ENCODE data around the gene SLC7A11.

Gene SLC7A11

DNA sequence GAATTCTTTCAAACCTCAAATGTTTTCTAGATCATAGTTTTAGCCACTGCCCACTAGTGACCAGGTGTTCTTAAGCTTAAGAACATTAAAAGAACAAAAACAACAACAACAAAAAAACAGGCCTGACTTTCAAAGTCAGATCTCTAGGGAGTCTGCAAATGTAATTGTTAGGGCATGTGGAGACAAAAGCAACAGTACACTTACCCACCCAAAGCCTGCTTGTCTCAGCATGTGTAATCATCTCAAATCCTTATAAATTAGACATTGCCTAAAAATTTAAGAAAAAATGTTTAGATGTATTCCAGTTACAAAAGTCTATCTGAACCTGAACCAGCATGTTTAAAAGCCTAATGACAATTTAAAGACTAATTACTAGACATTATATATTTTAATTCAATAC is 79.9 kb downstream of the SLC7A11 start:
- POLR2A ChIA-PET = interaction anchor here (0.9 kb wide), 1 partner anchor 79 kb away, joined by 3 read pairs; no protein-coding TSS in a partner anchor
- CTCF ChIA-PET = no interaction called here
- TF ChIP-seq FOXM1 (IDR thresholded peaks at IDR 0.05; ENCODE audit: borderline replicate concordance) = no peak
- TF ChIP-seq ELF4 (IDR thresholded peaks at IDR 0.05) = no peak
- TF ChIP-seq FOXA1 (IDR thresholded peaks at IDR 0.05) = no peak
- no peak for TF ChIP-seq BHLHE40 (IDR thresholded peaks at IDR 0.05; ENCODE audit: borderline replicate concordance)
- TF ChIP-seq CTBP1 (IDR thresholded peaks at IDR 0.05; ENCODE audit: borderline replicate concordance) = no peak
- TF ChIP-seq L3MBTL2 (conservative IDR thresholded peaks at IDR 0.05) = no peak
- no peak for TF ChIP-seq TARDBP (IDR thresholded peaks at IDR 0.05)
- no peak for TF ChIP-seq NFRKB (IDR thresholded peaks at IDR 0.05)
- TF ChIP-seq SUZ12 (IDR thresholded peaks at IDR 0.05) = no peak
- no peak for TF ChIP-seq ZNF384 (IDR thresholded peaks at IDR 0.05)
- TF ChIP-seq ARNT (IDR thresholded peaks at IDR 0.05) = no peak
- TF ChIP-seq HDGF (IDR thresholded peaks at IDR 0.05; ENCODE audit: borderline replicate concordance) = no peak
- TF ChIP-seq SP1 (IDR thresholded peaks at IDR 0.05) = no peak
- no peak for TF ChIP-seq LEF1 (IDR thresholded peaks at IDR 0.05; ENCODE audit: borderline replicate concordance)
- TF ChIP-seq PKNOX1 (IDR thresholded peaks at IDR 0.05) = no peak
- no peak for TF ChIP-seq FOXK2 (IDR thresholded peaks at IDR 0.05)
- no peak for DNase-seq (ENCODE audit: extremely low spot score)

GRCh38 chr4:138161351-138161750 is 80.8 kb downstream of the SLC7A11 start:
- CTCF ChIA-PET = interaction anchor here (0.6 kb wide), 1 partner anchor 71 kb away, joined by 3 read pairs; no protein-coding TSS in a partner anchor

GRCh38 chr4:138158746-138159297 is 83.3 kb downstream of the SLC7A11 start:
- TF ChIP-seq SUZ12 (IDR thresholded peaks at IDR 0.05) (no peak), FOXK2 (IDR thresholded peaks at IDR 0.05) (no peak), L3MBTL2 (conservative IDR thresholded peaks at IDR 0.05) (no peak), ZNF384 (IDR thresholded peaks at IDR 0.05) (no peak), NFRKB (IDR thresholded peaks at IDR 0.05) (no peak), FOXM1 (IDR thresholded peaks at IDR 0.05; ENCODE audit: borderline replicate concordance) (no peak), CTBP1 (IDR thresholded peaks at IDR 0.05; ENCODE audit: borderline replicate concordance) (no peak), SP1 (IDR thresholded peaks at IDR 0.05) (no peak), BHLHE40 (IDR thresholded peaks at IDR 0.05; ENCODE audit: borderline replicate concordance) (no peak), ELF4 (IDR thresholded peaks at IDR 0.05) (no peak)
- ChIA-PET POLR2A (no interaction called here), CTCF (no interaction called here)
- DNase-seq (ENCODE audit: extremely low spot score) = no peak

More at GRCh38 chr4:138161351-138161750, 80.8 kb downstream of the SLC7A11 start:
- TF ChIP-seq ELF4 (IDR thresholded peaks at IDR 0.05) = no peak
- TF ChIP-seq PKNOX1 (IDR thresholded peaks at IDR 0.05) = no peak
- no peak for TF ChIP-seq L3MBTL2 (conservative IDR thresholded peaks at IDR 0.05)
- TF ChIP-seq FOXK2 (IDR thresholded peaks at IDR 0.05) = no peak
- no peak for DNase-seq (ENCODE audit: extremely low spot score)
- POLR2A ChIA-PET = no interaction called here

GRCh38 chr4:138140879-138141278 is 101.3 kb downstream of the SLC7A11 start:
- no peak for DNase-seq (ENCODE audit: extremely low spot score)
- ChIA-PET POLR2A (no interaction called here), CTCF (no interaction called here)
- TF ChIP-seq FOXA1 (IDR thresholded peaks at IDR 0.05) = no peak
- no peak for TF ChIP-seq ZNF384 (IDR thresholded peaks at IDR 0.05)
- no peak for TF ChIP-seq FOXM1 (IDR thresholded peaks at IDR 0.05; ENCODE audit: borderline replicate concordance)
- TF ChIP-seq SP1 (IDR thresholded peaks at IDR 0.05) = no peak
- no peak for TF ChIP-seq CTBP1 (IDR thresholded peaks at IDR 0.05; ENCODE audit: borderline replicate concordance)
- TF ChIP-seq BHLHE40 (IDR thresholded peaks at IDR 0.05; ENCODE audit: borderline replicate concordance) = no peak
- TF ChIP-seq FOXK2 (IDR thresholded peaks at IDR 0.05) = no peak

GRCh38 chr4:138138774-138139173 is 103.4 kb downstream of the SLC7A11 start:
- ChIA-PET POLR2A (no interaction called here), CTCF (no interaction called here)
- TF ChIP-seq ZNF384 (IDR thresholded peaks at IDR 0.05) (no peak), FOXM1 (IDR thresholded peaks at IDR 0.05; ENCODE audit: borderline replicate concordance) (no peak), HDGF (IDR thresholded peaks at IDR 0.05; ENCODE audit: borderline replicate concordance) (no peak), ELF4 (IDR thresholded peaks at IDR 0.05) (no peak), NFRKB (IDR thresholded peaks at IDR 0.05) (no peak), SUZ12 (IDR thresholded peaks at IDR 0.05) (no peak), PKNOX1 (IDR thresholded peaks at IDR 0.05) (no peak), BHLHE40 (IDR thresholded peaks at IDR 0.05; ENCODE audit: borderline replicate concordance) (no peak), FOXA1 (IDR thresholded peaks at IDR 0.05) (no peak), CTBP1 (IDR thresholded peaks at IDR 0.05; ENCODE audit: borderline replicate concordance) (no peak), L3MBTL2 (conservative IDR thresholded peaks at IDR 0.05) (no peak), ARNT (IDR thresholded peaks at IDR 0.05) (no peak), LEF1 (IDR thresholded peaks at IDR 0.05; ENCODE audit: borderline replicate concordance) (no peak)
- DNase-seq (ENCODE audit: extremely low spot score) = no peak

GRCh38 chr4:138135610-138136009 is 106.5 kb downstream of the SLC7A11 start:
- CTCF ChIA-PET = no interaction called here
- TF ChIP-seq FOXA1 (IDR thresholded peaks at IDR 0.05) (no peak), BHLHE40 (IDR thresholded peaks at IDR 0.05; ENCODE audit: borderline replicate concordance) (no peak), FOXM1 (IDR thresholded peaks at IDR 0.05; ENCODE audit: borderline replicate concordance) (no peak), ARNT (IDR thresholded peaks at IDR 0.05) (no peak), TARDBP (IDR thresholded peaks at IDR 0.05) (no peak), NFRKB (IDR thresholded peaks at IDR 0.05) (no peak), ELF4 (IDR thresholded peaks at IDR 0.05) (no peak), FOXK2 (IDR thresholded peaks at IDR 0.05) (no peak), LEF1 (IDR thresholded peaks at IDR 0.05; ENCODE audit: borderline replicate concordance) (no peak), SP1 (IDR thresholded peaks at IDR 0.05) (no peak), ZNF384 (IDR thresholded peaks at IDR 0.05) (no peak), PKNOX1 (IDR thresholded peaks at IDR 0.05) (no peak), L3MBTL2 (conservative IDR thresholded peaks at IDR 0.05) (no peak), CTBP1 (IDR thresholded peaks at IDR 0.05; ENCODE audit: borderline replicate concordance) (no peak), HDGF (IDR thresholded peaks at IDR 0.05; ENCODE audit: borderline replicate concordance) (no peak)
- no peak for DNase-seq (ENCODE audit: extremely low spot score)
- POLR2A ChIA-PET = no interaction called here
